Neural cell (in vitro differentiated cells): ENCODE results near the gene GZMA. TPM values are rescaled to one million over a fixed set of nuclear protein-coding genes. Genes with fewer than 3 reads are reported as not detected.

Experiments used
- H2AFZ ChIP-seq: fragments of 200-600, 300-800 bp; sonication (generic), shearing (Covaris generic); 2 replicates; pipeline ENCODE4 v1.6.0; 2014; ENCODE audit warnings: low read depth, mild to moderate bottlenecking, antibody characterized with exemption, low read length, moderate library complexity
- H3F3A ChIP-seq: fragments of 200-600 bp; shearing (Covaris generic); 2 replicates; pipeline ENCODE4 v1.6.1; 2016; ENCODE audit warnings: mild to moderate bottlenecking, moderate library complexity, mixed read lengths, antibody characterized with exemption, low read length; ENCODE audit not compliant: insufficient read depth, poor library complexity, severe bottlenecking
- H3K27ac ChIP-seq: fragments of 200-600, 300-800 bp; sonication (generic), shearing (Covaris generic); 2 replicates; pipeline ENCODE4 v1.5.1; 2014; ENCODE audit warnings: mild to moderate bottlenecking, low read length, moderate library complexity
- H3K27me3 ChIP-seq: fragments of 300-800, 200-600 bp; sonication (generic), shearing (Covaris generic); 2 replicates; pipeline ENCODE4 v1.6.0; 2014; ENCODE audit warnings: mild to moderate bottlenecking, low read depth, low read length, moderate library complexity; ENCODE audit not compliant: insufficient read depth
- H3K36me3 ChIP-seq: fragments of 300-800, 200-600 bp; sonication (generic), shearing (Covaris generic); 2 replicates; pipeline ENCODE4 v1.5.1; 2014; ENCODE audit warnings: mild to moderate bottlenecking, antibody characterized with exemption, low read length, moderate library complexity; ENCODE audit not compliant: insufficient read depth
- H3K4me2 ChIP-seq: fragments of 300-800, 200-600 bp; sonication (generic), shearing (Covaris generic); 2 replicates; pipeline ENCODE4 v1.6.0; 2014; ENCODE audit warnings: mild to moderate bottlenecking, low read length
- H3K4me3 ChIP-seq: fragments of 300-800, 200-600 bp; sonication (generic), shearing (Covaris generic); 2 replicates; pipeline ENCODE4 v1.5.1; 2014; ENCODE audit warnings: mild to moderate bottlenecking, low read length, moderate library complexity
- H3K79me2 ChIP-seq: fragments of 200-600 bp; shearing (Covaris generic); replicated peaks from 2 replicates; pipeline ENCODE4 v1.6.0; 2014; ENCODE audit warnings: mild to moderate bottlenecking, low read length, moderate library complexity; ENCODE audit not compliant: insufficient read depth
- H3K9ac ChIP-seq: fragments of 300-800, 200-600 bp; sonication (generic), shearing (Covaris generic); 2 replicates; pipeline ENCODE4 v1.6.1; 2016; ENCODE audit warnings: mild to moderate bottlenecking, low read length, mixed read lengths
- H3K9me2 ChIP-seq: fragments of 200-600 bp; shearing (Covaris generic); 2 replicates; pipeline ENCODE4 v1.6.1; 2016; ENCODE audit warnings: mild to moderate bottlenecking, low read length, mixed read lengths; ENCODE audit not compliant: insufficient read depth
- H3K9me3 ChIP-seq: fragments of 200-600, 300-800 bp; sonication (generic), shearing (Covaris generic); 2 replicates; pipeline ENCODE4 v1.6.1; 2016; ENCODE audit warnings: mild to moderate bottlenecking, mixed run types, low read length, moderate library complexity, mixed read lengths
- H4K20me1 ChIP-seq: fragments of 200-600 bp; shearing (Covaris generic); 2 replicates; pipeline ENCODE4 v1.6.1; 2016; ENCODE audit warnings: mild to moderate bottlenecking, mixed run types; ENCODE audit not compliant: insufficient read depth
- CTCF ChIP-seq: fragments of 450-650 bp; IDR thresholded peaks from 2 replicates; pipeline ENCODE4 v1.5.1; 2014; ENCODE audit warnings: antibody characterized with exemption, mild to moderate bottlenecking, moderate library complexity; ENCODE audit not compliant: poor library complexity, severe bottlenecking
- EP300 ChIP-seq: fragments of 450-650 bp; conservative IDR thresholded peaks from 2 replicates; pipeline ENCODE4 v1.6.1; 2014; ENCODE audit warnings: antibody characterized with exemption, mild to moderate bottlenecking, moderate library complexity; ENCODE audit not compliant: poor library complexity, severe bottlenecking
- EZH2 ChIP-seq: fragments of 200-600, 300-800 bp; shearing (Covaris generic), sonication (generic); IDR thresholded peaks from 2 replicates; pipeline ENCODE4 v1.6.1; 2014; ENCODE audit warnings: antibody characterized with exemption, low read length, borderline replicate concordance, mild to moderate bottlenecking; ENCODE audit not compliant: insufficient read depth, poor library complexity, severe bottlenecking
- MXI1 ChIP-seq: fragments of 450-650 bp; conservative IDR thresholded peaks from 2 replicates; pipeline ENCODE4 v1.6.1; 2014; ENCODE audit warnings: antibody characterized with exemption, mild to moderate bottlenecking; ENCODE audit not compliant: poor library complexity, severe bottlenecking
- POLR2AphosphoS5 ChIP-seq: IDR thresholded peaks from 2 replicates; pipeline ENCODE4 v1.6.1; 2012
- RAD21 ChIP-seq: fragments of 450-650 bp; conservative IDR thresholded peaks from 2 replicates; pipeline ENCODE4 v1.6.1; 2014; ENCODE audit warnings: antibody characterized with exemption, mild to moderate bottlenecking, moderate library complexity
- REST ChIP-seq: IDR thresholded peaks from 2 replicates; pipeline ENCODE4 v1.6.1; 2012; ENCODE audit warnings: borderline replicate concordance
- SMC3 ChIP-seq: fragments of 450-650 bp; conservative IDR thresholded peaks from 2 replicates; pipeline ENCODE4 v1.6.1; 2014; ENCODE audit warnings: antibody characterized with exemption, mild to moderate bottlenecking, moderate library complexity; ENCODE audit not compliant: poor library complexity
- TAF1 ChIP-seq: IDR thresholded peaks from 2 replicates; pipeline ENCODE4 v1.6.1; 2012; ENCODE audit warnings: low read depth
- polyA plus RNA-seq: library from polyadenylated mRNA; depleted of rRNA; stranded (reverse); fragments of >200 nt; gene quantifications from 2 replicates; pipeline ENCODE4 v1.2.3, GENCODE V29; 2014

The GZMA gene
- polyA plus RNA-seq, 1 donor from 2014 or later, result not detected

- Histone ChIP-seq H3F3A (no peaks in the 10 kb centered on the region), H3K4me3 (no peak overlapping the region), H3K9me2 (no peaks in the 10 kb centered on the region), H4K20me1 (no peaks in the 10 kb centered on the region), H2AFZ (no peak overlapping the region), H3K9me3 (no peaks in the 10 kb centered on the region), H3K4me2 (no peak overlapping the region), H3K36me3 (no peaks in the 10 kb centered on the region), H3K27ac (no peak overlapping the region), H3K27me3 (no peaks in the 10 kb centered on the region), H3K9ac (no peak overlapping the region), H3K79me2 (no peaks in the 10 kb centered on the region)
- no peak for TF ChIP-seq CTCF
- TF ChIP-seq RAD21, result no peak
- no peak for TF ChIP-seq TAF1
- TF ChIP-seq REST, result no peak
- TF ChIP-seq SMC3, result no peak
- TF ChIP-seq POLR2AphosphoS5, result no peak
Measured at GRCh38 chr5:55140908-55141665, 38.6 kb downstream of the GZMA start.

GRCh38 chr5:55141945-55142690, 39.7 kb downstream of the GZMA start:
- Histone ChIP-seq H4K20me1 (no peaks in the 10 kb centered on the region), H3K4me3 (no peak overlapping the region), H3F3A (no peaks in the 10 kb centered on the region), H3K9me3 (no peaks in the 10 kb centered on the region), H2AFZ (no peak overlapping the region), H3K9me2 (no peaks in the 10 kb centered on the region), H3K27ac (no peak overlapping the region), H3K27me3 (no peaks in the 10 kb centered on the region), H3K79me2 (no peaks in the 10 kb centered on the region), H3K4me2 (no peak overlapping the region), H3K36me3 (no peaks in the 10 kb centered on the region), H3K9ac (no peak overlapping the region)
- TF ChIP-seq SMC3, result no peak

- Histone ChIP-seq H4K20me1 (no peaks in the 10 kb centered on the region), H3F3A (no peaks in the 10 kb centered on the region), H3K27ac (no peak overlapping the region), H3K4me3 (no peak overlapping the region), H3K27me3 (no peaks in the 10 kb centered on the region), H3K9me3 (no peaks in the 10 kb centered on the region), H3K79me2 (no peaks in the 10 kb centered on the region), H3K36me3 (no peaks in the 10 kb centered on the region), H3K4me2 (no peak overlapping the region), H3K9ac (no peak overlapping the region), H2AFZ (no peak overlapping the region), H3K9me2 (no peaks in the 10 kb centered on the region)
- TF ChIP-seq MXI1 (no peak), EP300 (no peak), EZH2 (no peak), CTCF (no peak)
Measured at GRCh38 chr5:55143624-55144023, 41.2 kb downstream of the GZMA start.
